ENCODE measurements around the gene NLK. TPM values are rescaled to one million over a fixed set of nuclear protein-coding genes. Genes with fewer than 3 reads are reported as not detected.
"Not testable (repeated sequence)": the region's sequence is repeated elsewhere in the genome, so short reads cannot be mapped to it uniquely, and the experiment has no call there.

NLK gene
- total RNA-seq, 1 experiment from 2014 or later = 8.5 TPM

DNA sequence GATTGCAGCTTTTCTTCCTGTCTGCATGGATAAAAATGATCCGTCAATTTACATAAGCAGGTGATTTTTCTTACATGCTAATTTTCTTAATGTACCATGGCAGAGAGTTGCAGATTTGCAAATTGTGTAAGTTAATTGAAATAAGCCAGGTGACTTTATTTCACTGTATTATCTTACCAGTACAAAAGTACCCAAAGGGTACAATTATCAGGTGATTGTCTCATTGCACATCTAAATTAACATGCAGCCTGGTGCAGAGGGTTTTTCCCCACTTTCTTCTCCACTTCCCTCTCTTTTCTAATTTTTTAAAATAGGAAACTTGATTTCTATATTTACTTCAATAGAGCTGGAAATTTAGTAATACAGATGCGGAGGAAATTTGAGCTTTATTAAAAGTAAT is 11.2 kb downstream of the NLK start:
- H3K4me3 ChIP-seq = no peak overlapping the region
- H3K36me3 ChIP-seq = peaks cover 6% of the 10 kb centered on the region
- H3K27me3 ChIP-seq = no peaks in the 10 kb centered on the region
- no peak for DNase-seq
- H3K9me3 ChIP-seq = no peaks in the 10 kb centered on the region

- no peaks in the 10 kb centered on the region for H3K9me3 ChIP-seq
- peaks cover 3% of the 10 kb centered on the region for H3K36me3 ChIP-seq
- no peaks in the 10 kb centered on the region for H3K27me3 ChIP-seq
- DNase-seq = no peak
- H3K4me3 ChIP-seq = no peak overlapping the region
These were observed 13.2 kb downstream of the NLK start for GRCh38 chr17:28055546-28056275.

DNA sequence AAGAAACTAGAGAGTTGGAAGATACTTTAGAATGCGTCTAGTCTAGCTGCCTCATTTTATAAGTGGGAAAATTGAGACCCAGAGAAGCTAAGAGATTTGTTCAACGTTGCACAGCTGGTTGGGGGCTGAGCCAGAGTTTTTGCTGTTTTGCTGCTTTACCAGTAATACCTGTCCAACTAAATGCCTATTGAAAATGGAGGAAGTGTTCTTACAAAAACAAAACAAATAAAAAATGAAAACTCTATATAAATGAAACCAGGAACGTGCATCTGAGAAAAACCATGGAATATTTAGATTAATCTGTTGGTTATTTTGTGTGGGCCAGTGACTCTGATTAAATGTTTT is 13.8 kb downstream of the NLK start:
- H3K27me3 ChIP-seq = no peaks in the 10 kb centered on the region
- H3K36me3 ChIP-seq = peaks cover 3% of the 10 kb centered on the region
- H3K9me3 ChIP-seq = no peaks in the 10 kb centered on the region
- H3K4me3 ChIP-seq = no peak overlapping the region
- DNase-seq = no peak

DNA sequence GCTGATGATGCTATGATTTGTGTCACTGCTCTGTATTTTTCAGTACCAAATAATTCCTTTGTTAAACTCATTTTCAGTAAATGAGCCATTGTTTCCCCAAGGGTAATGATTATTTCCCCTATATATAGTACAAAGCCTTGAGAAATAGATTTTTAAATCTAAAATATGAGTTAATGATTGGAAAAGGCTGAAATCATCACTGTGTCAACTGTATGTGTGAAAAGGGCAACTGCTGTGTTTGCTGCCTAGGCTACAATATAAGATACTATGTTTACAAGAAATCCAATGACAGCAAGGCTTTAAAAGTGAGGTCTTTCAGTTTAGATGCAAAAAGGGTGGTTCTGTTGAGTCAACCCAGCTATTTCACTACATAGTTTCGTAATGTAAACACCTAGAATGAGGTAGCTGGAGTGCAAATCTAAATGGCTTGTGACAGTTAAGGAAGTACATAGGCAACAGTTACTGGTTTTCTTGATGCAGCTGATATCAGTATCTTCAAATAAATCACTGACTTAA is 15.3 kb downstream of the NLK start:
- H3K4me3 ChIP-seq = no peak overlapping the region
- DNase-seq = no peak
- no peaks in the 10 kb centered on the region for H3K9me3 ChIP-seq
- H3K27me3 ChIP-seq = no peaks in the 10 kb centered on the region
- peaks cover 3% of the 10 kb centered on the region for H3K36me3 ChIP-seq

GRCh38 chr17:28059675-28060074 is 17.2 kb downstream of the NLK start:
- no peaks in the 10 kb centered on the region for H3K27me3 ChIP-seq
- no peak overlapping the region for H3K4me3 ChIP-seq
- no peaks in the 10 kb centered on the region for H3K9me3 ChIP-seq
- peaks cover 4% of the 10 kb centered on the region for H3K36me3 ChIP-seq
- DNase-seq = no peak

- no peak for DNase-seq
- peaks cover 5% of the 10 kb centered on the region for H3K9me3 ChIP-seq
- H3K4me3 ChIP-seq = no peak overlapping the region
- no peaks in the 10 kb centered on the region for H3K27me3 ChIP-seq
- 0 out of 2 replicates have a peak, but pooled peaks cover 4% of the 10 kb centered on the region for H3K36me3 ChIP-seq
These were observed 23.2 kb downstream of the NLK start for GRCh38 chr17:28065706-28066105.

DNA sequence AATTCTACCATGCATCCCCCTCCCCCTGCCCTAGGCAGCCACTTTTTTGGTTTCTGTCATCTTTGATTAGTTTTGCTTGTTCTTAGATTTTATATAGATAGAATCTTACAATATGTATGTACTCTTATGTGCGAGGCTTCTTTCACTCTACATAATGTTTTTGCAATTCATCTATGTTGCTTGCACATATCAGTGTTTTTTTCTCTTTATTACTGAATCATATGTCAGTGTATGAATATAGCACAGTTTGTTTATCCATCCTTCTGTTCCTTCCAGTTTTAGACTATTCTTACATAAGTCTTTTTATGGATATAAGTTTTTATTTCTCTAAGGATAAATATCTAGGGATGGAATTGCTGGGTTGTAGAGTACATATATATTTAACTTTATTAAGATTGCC is 26.6 kb downstream of the NLK start:
- Histone ChIP-seq H3K36me3 (peaks cover 5% of the 10 kb centered on the region), H3K4me3 (no peak overlapping the region), H3K27me3 (no peaks in the 10 kb centered on the region), H3K9me3 (peaks cover 20% of the 10 kb centered on the region)
- DNase-seq = no peak

GRCh38 chr17:28071179-28071578 is 28.7 kb downstream of the NLK start:
- H3K9me3 ChIP-seq = peaks cover 20% of the 10 kb centered on the region
- DNase-seq = no peak

GRCh38 chr17:28071891-28072606 is 29.6 kb downstream of the NLK start:
- Histone ChIP-seq H3K36me3 (peaks cover 5% of the 10 kb centered on the region), H3K9me3 (peaks cover 20% of the 10 kb centered on the region), H3K27me3 (no peaks in the 10 kb centered on the region), H3K4me3 (no peak overlapping the region)
- DNase-seq = no peak

More at GRCh38 chr17:28071179-28071578, 28.7 kb downstream of the NLK start:
- Histone ChIP-seq H3K27me3 (no peaks in the 10 kb centered on the region), H3K4me3 (no peak overlapping the region), H3K36me3 (peaks cover 5% of the 10 kb centered on the region)

GRCh38 chr17:28072936-28073533 is 30.6 kb downstream of the NLK start:
- Histone ChIP-seq H3K27me3 (no peaks in the 10 kb centered on the region), H3K4me3 (no peak overlapping the region), H3K36me3 (peaks cover 5% of the 10 kb centered on the region), H3K9me3 (peaks cover 20% of the 10 kb centered on the region)
- DNase-seq = no peak

- Histone ChIP-seq H3K36me3 (peaks cover 13% of the 10 kb centered on the region), H3K27me3 (no peaks in the 10 kb centered on the region), H3K9me3 (peaks cover 20% of the 10 kb centered on the region), H3K4me3 (no peak overlapping the region)
- no peak for DNase-seq
These were observed 31.5 kb downstream of the NLK start for GRCh38 chr17:28074010-28074409.

GRCh38 chr17:28076144-28076543 is 33.7 kb downstream of the NLK start:
- peaks cover 10% of the 10 kb centered on the region; the same call in 1 of the 2 replicates for H3K9me3 ChIP-seq
- H3K4me3 ChIP-seq = no peak overlapping the region
- DNase-seq = no peak
- no peaks in the 10 kb centered on the region for H3K27me3 ChIP-seq
- H3K36me3 ChIP-seq = peaks cover 13% of the 10 kb centered on the region

GRCh38 chr17:28077140-28077539 is 34.7 kb downstream of the NLK start:
- not testable (repeated sequence) for H3K27me3 ChIP-seq, H3K9me3 ChIP-seq, DNase-seq

GRCh38 chr17:28078341-28079229 is 36.1 kb downstream of the NLK start:
- DNase-seq = no peak
- Histone ChIP-seq H3K4me3 (no peak overlapping the region), H3K36me3 (peaks cover 8% of the 10 kb centered on the region), H3K9me3 (no peaks in the 10 kb centered on the region), H3K27me3 (no peaks in the 10 kb centered on the region)

More at GRCh38 chr17:28077140-28077539, 34.7 kb downstream of the NLK start:
- peaks cover 13% of the 10 kb centered on the region for H3K36me3 ChIP-seq
- H3K4me3 ChIP-seq = not testable (repeated sequence)

DNA sequence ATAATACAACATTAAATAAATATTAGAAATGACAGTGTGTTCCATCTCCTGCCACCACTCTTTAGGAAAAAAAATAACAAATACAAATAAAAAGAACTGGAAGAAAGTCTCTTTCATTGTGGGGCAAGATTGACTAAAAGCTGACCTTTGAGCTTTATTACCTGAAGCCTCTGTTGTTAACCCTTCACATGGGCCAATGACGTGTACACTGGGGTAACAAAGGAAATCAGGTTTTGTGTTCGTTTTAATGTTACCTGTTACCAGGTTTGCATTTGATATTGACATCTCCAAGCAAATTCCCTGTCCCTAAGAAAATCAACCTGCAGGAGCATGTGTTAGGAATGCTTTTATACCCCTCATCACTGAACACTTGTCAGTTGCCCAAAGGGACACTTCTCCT is 39.0 kb downstream of the NLK start:
- Histone ChIP-seq H3K27me3 (no peaks in the 10 kb centered on the region), H3K4me3 (no peak overlapping the region), H3K36me3 (peaks cover 11% of the 10 kb centered on the region), H3K9me3 (no peaks in the 10 kb centered on the region)
- DNase-seq = no peak

GRCh38 chr17:28085766-28086165 is 43.3 kb downstream of the NLK start:
- Histone ChIP-seq H3K4me3 (no peak overlapping the region), H3K9me3 (peaks cover 10% of the 10 kb centered on the region), H3K36me3 (peaks cover 10% of the 10 kb centered on the region), H3K27me3 (no peaks in the 10 kb centered on the region)
- DNase-seq = no peak
